A204.1 (cell line): ENCODE results near the gene PRR33.
"Not testable (repeated sequence)": the region's sequence is repeated elsewhere in the genome, so short reads cannot be mapped to it uniquely, and the experiment has no call there.

Experiments
- FAIRE-seq: peaks from 2 replicates; lab custom pipeline; 2012; peaks lifted over from hg19 to GRCh38; lab: Jason Lieb, UNC

The PRR33 gene

DNA sequence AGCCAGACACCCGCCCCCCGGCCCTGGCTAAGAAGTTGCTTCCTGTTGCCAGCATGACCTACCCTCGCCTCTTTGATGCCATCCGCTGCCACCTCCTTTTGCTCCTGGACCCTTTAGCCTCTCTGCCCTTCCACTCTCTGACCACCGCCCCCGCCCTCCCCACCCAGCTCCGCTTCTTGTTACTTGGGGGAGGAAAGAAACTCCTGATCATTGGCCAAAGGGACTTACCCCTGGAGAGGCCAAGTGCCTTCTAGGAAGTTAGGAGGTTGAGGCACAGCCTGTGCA, at the start of gene PRR33:
Gene PRR33 (minus strand): TSS at position 65 of the 285 bp plus-strand sequence. CDS start 1,311 bp downstream, outside the sequence.
- no peak for FAIRE-seq

- FAIRE-seq: not testable (repeated sequence)
Observed at GRCh38 chr11:1939788-1940187, 48.1 kb upstream of the PRR33 start.

GRCh38 chr11:1939006-1939625, 47.4 kb upstream of the PRR33 start:
- no peak for FAIRE-seq

GRCh38 chr11:1938343-1939005, 46.8 kb upstream of the PRR33 start:
- no peak for FAIRE-seq

DNA sequence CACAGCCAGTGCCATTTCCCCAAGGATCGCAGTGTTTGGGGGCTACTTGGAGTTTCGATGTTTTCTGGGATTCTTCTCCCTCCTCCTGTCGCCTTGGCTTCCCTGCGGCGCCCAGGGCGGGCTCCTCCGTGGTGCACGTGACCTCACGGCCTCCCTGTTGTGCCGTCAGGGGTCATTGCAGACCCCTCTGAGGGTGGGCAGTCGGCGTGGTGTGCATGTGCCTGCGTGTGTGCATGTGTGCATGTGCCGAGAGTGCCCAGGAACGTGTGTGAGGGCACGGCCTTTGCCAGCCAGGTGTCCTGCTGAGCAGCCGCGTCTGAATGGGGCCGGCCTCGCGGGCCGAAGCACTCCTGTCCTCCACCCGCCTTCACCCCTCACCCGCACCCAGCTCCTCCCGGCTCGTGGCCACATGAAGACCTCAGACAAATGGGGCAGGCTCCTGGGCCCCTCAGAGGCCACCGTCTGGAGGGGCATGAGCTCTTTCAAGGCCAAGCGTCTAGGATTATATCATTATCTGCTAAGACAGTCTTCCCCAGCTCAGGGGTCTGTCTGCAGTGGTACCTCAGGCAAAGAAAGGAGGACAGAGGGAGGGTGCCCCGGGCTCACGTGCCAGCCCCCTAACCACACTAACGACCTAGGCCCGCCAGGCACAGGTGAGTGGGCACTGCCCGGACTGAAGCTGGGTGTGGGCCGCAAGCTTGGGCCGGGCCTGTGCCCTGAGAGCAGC, 46.1 kb upstream of the PRR33 start:
- no peak for FAIRE-seq

DNA sequence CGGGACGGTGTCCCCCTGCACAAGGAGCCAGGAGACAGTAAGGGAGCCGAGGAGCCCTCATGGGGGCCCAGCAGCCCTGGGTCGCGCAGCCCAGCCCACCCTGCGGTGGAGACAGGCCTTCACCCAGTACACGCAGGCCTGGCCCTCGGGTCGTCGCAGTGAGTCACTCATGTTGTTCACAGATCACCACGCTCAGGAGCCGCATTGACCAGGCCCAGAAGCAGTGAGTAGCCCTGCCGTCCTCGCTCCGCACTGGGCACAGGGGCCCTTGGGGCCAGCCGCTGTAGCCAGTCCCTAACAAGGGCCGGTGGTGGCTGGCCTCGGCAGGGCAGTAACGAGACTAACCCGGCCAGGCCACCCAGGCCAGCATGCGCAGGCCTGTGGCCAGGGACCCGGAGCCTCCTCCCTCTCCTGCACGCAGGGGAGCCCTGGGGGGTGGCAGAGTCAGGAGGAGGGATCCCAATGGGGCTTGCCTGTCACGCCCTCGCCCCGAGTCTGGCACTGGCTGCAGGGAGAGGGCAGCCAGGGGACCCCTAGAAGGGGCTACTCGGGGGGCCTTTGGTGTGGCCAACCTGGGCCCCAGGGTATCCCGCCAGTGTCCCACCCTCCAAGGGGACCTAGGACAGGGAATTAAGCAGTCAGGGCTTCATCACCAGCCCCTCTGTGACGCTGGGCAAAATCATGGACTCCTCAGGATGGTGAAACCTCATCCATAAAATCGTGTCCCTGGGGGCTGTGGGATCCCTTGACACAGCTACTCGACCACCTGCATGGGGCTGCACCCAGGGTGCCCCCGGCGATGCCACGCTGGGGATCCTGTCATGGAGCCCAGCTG, 45.3 kb upstream of the PRR33 start:
- no peak for FAIRE-seq

GRCh38 chr11:1936072-1936780, 44.5 kb upstream of the PRR33 start:
- FAIRE-seq: no peak

DNA sequence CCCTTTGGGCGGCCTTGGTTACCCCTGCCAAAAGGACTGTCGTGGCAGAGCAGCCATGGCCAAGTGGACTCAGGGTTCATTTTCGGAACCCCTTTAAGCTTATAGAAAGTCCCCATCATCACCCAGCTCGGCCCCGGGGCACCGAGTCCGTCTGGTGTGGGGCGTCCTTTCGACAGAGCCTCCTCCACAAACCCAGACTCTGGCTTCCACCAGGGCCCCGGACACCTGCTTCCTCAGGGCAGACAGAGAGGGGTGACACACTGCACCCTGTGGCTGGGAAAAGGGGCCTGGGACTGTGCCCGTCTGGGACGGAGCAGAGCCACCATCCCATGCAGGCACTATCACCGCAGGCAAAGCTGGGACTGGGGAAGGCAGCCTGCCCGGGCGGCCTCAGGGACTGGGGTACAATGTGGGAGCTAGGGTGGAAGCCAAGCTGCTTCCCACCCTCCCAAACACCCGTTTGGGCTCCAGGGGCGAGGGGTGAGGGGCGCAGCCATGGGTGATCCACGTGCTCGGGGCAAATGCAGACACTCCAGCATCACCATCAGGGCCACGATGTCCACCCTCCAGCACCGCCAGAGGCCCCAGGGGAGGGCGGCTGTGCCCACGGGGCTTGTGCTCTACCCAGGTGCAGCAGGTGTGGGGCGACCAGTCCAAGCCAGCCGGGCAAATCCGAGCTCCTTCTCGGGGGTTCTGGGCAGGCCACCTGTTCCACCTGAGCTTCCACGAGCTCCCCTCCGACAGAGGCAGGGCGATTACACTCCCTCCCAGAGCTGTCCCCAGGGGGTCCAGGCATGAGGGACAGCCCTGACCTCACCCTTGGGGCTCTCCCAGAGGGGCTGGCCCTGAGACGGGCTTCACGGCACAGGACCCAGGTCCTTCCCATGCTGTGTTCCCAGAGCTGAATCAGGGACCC, 43.7 kb upstream of the PRR33 start:
- no peak for FAIRE-seq

DNA sequence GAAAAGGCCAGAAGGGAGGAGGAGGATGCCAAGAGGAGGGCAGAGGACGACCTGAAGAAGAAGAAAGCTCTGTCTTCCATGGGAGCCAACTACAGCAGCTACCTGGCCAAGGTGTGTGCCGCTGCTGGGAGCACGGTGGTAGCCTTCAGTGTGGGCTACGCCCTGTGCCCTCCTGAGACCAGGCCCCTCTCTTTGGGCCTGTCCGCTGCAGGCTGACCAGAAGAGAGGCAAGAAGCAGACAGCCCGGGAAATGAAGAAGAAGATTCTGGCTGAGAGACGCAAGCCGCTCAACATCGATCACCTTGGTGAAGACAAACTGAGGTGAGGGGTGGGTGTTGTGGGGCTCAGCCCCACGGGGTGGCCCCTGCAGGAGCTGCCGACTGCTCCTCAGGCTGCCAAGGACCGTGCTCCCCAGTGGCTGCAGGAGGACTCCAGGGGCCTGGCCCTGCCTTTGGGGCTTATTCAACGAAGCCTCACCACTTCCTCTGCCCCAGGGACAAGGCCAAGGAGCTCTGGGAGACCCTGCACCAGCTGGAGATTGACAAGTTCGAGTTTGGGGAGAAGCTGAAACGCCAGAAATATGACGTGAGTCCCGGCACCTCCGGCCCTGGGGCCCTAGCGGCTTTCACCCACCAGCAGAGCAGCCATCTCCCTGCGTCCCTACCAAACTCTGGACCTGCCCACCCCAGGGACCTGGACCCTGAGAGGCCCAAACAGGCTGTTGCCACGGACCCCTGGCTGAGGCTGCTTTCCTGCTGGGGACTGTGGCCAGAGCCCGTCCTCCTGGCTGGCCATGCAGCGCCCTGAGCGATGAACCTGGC, 42.9 kb upstream of the PRR33 start:
- FAIRE-seq: no peak

DNA sequence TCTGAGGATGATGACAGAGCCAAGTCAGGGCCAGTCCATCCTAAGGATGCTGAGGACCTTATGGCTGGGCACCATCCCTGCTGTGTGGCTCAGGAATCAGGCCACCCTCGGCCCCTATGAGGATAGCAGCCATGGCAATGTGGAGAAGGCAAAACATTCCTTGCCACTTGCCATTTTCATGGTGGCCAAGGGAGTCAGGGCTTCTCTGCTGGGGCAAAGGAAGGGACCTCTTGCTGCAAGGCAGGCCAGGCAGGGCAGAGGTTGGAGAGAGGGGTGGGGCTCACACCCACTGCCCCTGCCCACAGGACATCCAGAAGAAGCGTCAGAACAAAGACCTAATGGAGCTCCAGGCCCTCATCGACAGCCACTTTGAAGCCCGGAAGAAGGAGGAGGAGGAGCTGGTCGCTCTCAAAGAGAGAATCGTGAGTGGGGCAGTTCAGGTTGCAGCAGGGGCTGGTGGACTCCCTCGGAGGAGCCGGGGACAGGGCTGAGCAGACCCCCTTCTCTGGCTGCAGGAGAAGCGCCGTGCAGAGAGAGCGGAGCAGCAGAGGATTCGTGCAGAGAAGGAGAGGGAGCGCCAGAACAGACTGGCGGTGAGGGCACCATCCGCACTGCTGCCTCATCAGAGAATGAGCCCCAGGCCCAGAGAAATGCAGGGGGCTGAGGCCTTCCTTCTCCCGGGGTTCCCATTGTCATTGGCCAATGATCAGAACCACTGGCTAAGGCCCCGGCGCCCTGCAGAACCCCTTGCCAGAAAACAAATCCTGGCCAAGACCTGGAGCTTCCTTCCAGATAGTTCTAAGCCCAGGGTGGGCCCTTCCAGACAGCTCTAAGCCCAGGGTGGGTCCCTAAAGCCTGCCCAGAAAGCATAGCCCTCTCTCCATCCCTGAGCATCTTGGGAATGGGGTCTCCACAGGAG, 42.0 kb upstream of the PRR33 start:
- no peak for FAIRE-seq

- FAIRE-seq: no peak
Observed at GRCh38 chr11:1932681-1933080, 41.0 kb upstream of the PRR33 start.

DNA sequence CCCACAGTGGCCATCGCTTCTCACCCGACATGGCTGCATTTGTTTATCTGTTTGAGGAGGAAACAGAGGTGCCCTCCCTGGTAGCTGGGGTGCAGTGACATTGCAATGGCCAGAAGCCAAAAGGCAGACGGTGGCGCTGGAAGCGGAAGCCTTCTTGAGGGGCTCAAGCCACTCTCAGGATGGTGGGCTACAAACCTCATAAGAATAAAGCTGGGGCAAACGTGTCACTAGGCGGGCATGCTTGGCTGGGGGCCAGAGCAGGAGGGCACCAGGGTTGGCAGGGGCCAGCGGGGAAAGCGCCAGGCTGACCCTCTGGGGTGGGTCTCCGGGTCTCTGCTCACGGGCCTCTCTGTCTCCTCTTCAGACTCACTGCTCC, 40.4 kb upstream of the PRR33 start:
- no peak for FAIRE-seq

DNA sequence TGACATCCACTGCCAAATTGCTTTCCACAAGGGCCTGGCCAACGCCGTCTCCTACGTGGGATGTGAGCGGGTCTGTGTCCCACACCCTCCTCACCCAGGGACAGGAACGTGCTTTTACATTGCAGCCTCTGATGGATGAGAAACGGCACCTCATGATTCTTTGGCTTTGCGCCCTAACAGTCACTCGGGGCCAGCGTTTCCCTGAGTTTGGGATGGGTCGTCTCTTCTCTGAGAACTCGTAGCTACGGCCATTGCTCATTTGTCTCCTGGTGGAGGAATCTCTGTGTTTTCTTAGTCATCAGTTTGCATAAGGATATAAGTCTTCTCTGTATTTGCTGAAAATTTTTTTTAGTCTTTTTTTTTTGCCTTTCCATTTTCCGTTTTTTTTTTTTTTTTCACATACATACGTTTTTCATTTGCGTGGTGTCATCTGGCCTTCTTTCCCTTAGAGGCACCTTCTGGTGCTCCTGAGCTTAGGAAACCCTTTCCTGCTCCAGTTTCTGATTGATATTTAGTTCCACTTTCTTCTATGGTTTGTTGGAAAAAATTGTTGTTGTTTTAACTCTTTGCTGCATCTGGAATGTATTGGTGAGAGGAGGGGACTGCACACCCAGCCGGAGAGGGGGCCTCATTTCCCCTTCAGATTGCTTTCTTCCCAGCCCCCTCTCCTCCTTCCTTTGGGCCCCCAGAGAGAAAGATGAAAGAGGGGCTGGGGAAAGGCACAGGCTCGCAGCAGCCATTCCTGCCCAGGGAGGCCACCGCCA, 39.8 kb upstream of the PRR33 start:
- no peak for FAIRE-seq

GRCh38 chr11:1930462-1930830, 38.8 kb upstream of the PRR33 start:
- no peak for FAIRE-seq

- FAIRE-seq: no peak
Observed at GRCh38 chr11:1929621-1930461, 38.1 kb upstream of the PRR33 start.

DNA sequence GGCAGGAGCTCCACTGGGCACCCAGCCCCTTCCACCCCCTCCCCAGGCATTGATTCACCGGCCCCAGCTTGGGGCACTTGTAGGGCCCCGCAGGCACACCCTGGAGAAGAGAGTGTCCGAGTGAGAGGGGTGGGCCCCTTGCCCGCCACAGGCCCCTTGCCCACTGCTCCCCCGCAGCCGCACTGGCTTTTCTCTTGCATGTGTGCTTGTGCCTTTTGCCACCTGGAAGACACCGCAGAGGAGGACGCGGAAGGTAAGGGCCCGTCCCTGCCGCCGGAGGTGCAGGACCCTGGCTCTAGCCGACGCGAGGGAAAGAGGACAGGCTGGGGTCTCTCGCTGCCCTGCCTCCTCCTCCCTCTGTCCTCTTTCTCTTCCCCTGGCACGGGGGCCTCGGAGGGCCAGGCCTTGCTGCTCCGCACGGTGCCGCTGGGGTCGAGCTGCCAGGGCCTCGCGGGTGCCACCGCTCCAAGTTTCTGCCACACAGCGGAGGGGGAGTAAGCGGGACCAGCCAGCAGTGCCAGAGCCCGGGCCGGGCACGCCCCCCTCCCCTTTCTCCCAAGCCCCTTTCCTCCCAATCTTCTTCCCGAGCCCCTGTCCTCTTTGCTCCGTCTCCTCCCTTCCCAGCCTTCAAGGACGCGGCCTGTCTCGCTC, 37.3 kb upstream of the PRR33 start:
- FAIRE-seq: no peak

DNA sequence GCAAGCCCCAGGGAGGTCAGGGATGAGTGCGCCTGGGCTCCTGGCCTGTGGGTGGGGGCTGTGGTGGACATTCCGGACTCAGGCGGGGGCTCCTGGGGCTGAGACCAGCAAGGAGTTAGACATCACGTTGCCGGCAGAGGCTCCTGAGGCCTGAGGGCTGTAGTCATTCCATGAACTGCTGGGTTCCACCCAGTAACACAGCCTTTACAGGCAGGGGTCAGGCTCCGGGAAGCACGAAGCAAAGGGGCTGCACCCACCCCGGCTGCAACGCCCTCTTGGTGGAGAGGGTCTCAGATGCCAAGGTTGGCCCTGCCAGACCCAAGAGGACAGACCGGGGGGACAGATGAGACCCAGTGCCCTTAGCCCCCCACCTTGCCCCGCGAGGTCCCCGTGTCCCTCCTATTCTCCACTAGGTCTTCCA, 36.8 kb upstream of the PRR33 start:
- FAIRE-seq: no peak
